Measurements from ENCODE around the gene KAT8. TPM values are rescaled to one million over a fixed set of nuclear protein-coding genes. Genes with fewer than 3 reads are reported as not detected.
A peak's percentile ranks its signal among the peaks of the same experiment; 100 is the strongest.

The KAT8 gene
- total and polyA plus RNA-seq, 9 of the 15 experiments (the other 6 are each of a cell fraction or from before 2014, with no cell fraction given) = 10.0 to 98.5 (median 76.4) TPM

DNA sequence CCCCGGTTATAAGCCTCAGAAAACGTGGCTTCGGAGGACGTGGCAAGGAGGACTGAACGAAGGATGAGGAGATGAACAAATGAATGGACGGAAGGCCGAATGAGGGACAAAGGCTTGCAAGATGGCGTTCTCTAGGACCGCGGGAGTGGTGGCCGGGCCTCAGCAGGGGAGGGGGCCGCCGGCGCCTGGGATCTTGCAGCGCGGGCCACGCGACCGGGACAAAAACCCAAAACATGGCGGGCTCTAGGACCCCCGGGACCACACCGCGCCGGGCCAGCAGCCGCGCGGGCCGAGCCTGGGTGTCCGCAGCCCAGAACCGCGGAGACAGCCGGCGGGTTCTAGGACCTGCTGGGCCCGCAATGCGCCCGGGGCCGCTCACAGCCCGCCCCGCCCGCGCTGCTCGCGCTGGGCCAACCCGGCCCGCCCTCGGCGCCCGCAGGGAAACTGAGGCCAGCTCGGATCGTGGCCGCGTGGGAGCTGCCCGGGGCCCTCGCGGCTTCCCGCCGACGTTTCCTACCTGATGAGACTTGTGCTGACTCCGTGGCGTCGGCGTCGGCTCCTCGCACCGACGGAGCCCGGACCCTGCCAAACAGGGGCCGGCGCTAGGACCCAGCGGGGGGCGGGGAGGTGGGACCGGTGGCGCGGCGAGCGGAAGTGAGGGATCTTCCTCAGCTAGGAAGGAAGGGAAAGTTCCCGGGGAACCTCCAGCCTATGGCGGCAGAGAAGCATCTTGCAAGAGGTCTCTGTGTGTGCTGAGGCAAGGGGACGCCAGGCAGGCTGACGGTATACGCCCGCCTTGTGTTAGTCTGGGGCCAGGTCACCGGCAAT lies 44.1 kb upstream of the KAT8 start (continued):
- TF ChIP-seq, protein P1, sequence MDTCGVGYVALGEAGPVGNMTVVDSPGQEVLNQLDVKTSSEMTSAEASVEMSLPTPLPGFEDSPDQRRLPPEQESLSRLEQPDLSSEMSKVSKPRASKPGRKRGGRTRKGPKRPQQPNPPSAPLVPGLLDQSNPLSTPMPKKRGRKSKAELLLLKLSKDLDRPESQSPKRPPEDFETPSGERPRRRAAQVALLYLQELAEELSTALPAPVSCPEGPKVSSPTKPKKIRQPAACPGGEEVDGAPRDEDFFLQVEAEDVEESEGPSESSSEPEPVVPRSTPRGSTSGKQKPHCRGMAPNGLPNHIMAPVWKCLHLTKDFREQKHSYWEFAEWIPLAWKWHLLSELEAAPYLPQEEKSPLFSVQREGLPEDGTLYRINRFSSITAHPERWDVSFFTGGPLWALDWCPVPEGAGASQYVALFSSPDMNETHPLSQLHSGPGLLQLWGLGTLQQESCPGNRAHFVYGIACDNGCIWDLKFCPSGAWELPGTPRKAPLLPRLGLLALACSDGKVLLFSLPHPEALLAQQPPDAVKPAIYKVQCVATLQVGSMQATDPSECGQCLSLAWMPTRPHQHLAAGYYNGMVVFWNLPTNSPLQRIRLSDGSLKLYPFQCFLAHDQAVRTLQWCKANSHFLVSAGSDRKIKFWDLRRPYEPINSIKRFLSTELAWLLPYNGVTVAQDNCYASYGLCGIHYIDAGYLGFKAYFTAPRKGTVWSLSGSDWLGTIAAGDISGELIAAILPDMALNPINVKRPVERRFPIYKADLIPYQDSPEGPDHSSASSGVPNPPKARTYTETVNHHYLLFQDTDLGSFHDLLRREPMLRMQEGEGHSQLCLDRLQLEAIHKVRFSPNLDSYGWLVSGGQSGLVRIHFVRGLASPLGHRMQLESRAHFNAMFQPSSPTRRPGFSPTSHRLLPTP (IDR thresholded peaks at IDR 0.05; ENCODE audit: borderline replicate concordance, extremely low read depth, insufficient read length) = no peak
- TF ChIP-seq FOXK1 (CRISPR knock-in tag; IDR thresholded peaks at IDR 0.05; ENCODE audit: borderline replicate concordance) (peak; percentile 58; the same call in 1 of the 2 replicates), ETV1 (tag; conservative IDR thresholded peaks at IDR 0.05; ENCODE audit: low read depth) (peak; percentile 63), NR2C1 (IDR thresholded peaks at IDR 0.05) (no peak), NR2C1 (tag; IDR thresholded peaks at IDR 0.05) (no peak), CBFB (CRISPR knock-in tag; IDR thresholded peaks at IDR 0.05) (peak; percentile 49; the same call in 1 of the 2 replicates), TGIF2 (CRISPR knock-in tag; IDR thresholded peaks at IDR 0.05) (peak; percentile 53; the same call in 1 of the 2 replicates), ZNF830 (CRISPR knock-in tag; IDR thresholded peaks at IDR 0.05) (no peak), FOXJ2 (tag; IDR thresholded peaks at IDR 0.05) (0 out of 2 replicates have a peak, but pooled peaks have one; percentile 10), NFIC (IDR thresholded peaks at IDR 0.05) (peak; percentile 59), SOX6 (IDR thresholded peaks at IDR 0.05) (peak; percentile 25), JUND (IDR thresholded peaks at IDR 0.05; ENCODE audit: borderline replicate concordance, low read depth, low read length) (peak; percentile 38; the same call in 1 of the 2 replicates), JUND (tag; IDR thresholded peaks at IDR 0.05; ENCODE audit: borderline replicate concordance, low read depth, low read length) (no peak), EP400 (IDR thresholded peaks at IDR 0.05) (peak; percentile 75; the same call in 1 of the 2 replicates), KAT7 (CRISPR knock-in tag; IDR thresholded peaks at IDR 0.05; ENCODE audit: borderline replicate concordance) (peak; percentile 88), MIER1 (IDR thresholded peaks at IDR 0.05; ENCODE audit: low read depth) (0 out of 2 replicates have a peak, but pooled peaks have one; percentile 15), ZBTB1 (CRISPR knock-in tag; IDR thresholded peaks at IDR 0.05; ENCODE audit: borderline replicate concordance, low read depth) (0 out of 2 replicates have a peak, but pooled peaks have one; percentile 11), SRSF9 (IDR thresholded peaks at IDR 0.05; ENCODE audit: borderline replicate concordance, low read depth, low read length) (no peak), ATF7 (IDR thresholded peaks at IDR 0.05) (peak; percentile 53), DMBX1 (CRISPR knock-in tag; IDR thresholded peaks at IDR 0.05; ENCODE audit: borderline replicate concordance) (0 out of 2 replicates have a peak, but pooled peaks have one; percentile 61), NBN (IDR thresholded peaks at IDR 0.05; ENCODE audit: low read depth) (peak; percentile 42; the same call in 1 of the 2 replicates), ATF6 (CRISPR knock-in tag; IDR thresholded peaks at IDR 0.05) (no peak), YY1 (IDR thresholded peaks at IDR 0.05; ENCODE audit: borderline replicate concordance in 1 of 3, control insufficient read depth in 1 of 3, extremely low read depth in 1 of 3, insufficient read depth in 3 of 3, insufficient read length in 1 of 3, insufficient replicate concordance in 2 of 3, low read depth in 1 of 3, low read length in 2 of 3) (peak; percentile 53 to 78 (median 69))
